Activated CD8-positive, alpha-beta T cell treated with anti-CD3 and anti-CD28 coated beads, Interleukin-2, amount 10 ng/mL, durations not matched to agents 7 days and 5 days (primary cell): ENCODE measurements around the gene WASF2. TPM values are rescaled to one million over a fixed set of nuclear protein-coding genes. Genes with fewer than 3 reads are reported as not detected.
"Not testable (repeated sequence)": the region's sequence is repeated elsewhere in the genome, so short reads cannot be mapped to it uniquely, and the experiment has no call there.

Experiments used
- ATAC-seq: fragments of 150-1000 bp; cut with Tn5 transposase; one replicate; pipeline ENCODE4 v1.10.0; 2021; ENCODE audit warnings: moderate library complexity
- CTCF ChIA-PET: fragments of 350-600 bp; sonication (Branson Sonifier 250); formaldehyde crosslinking; loops from one replicate; lab custom pipeline; 2021; ENCODE audit warnings: antibody characterized with exemption; lab: Charles Lee
- POLR2A ChIA-PET: fragments of 350-600 bp; sonication (Branson Sonifier 250); formaldehyde crosslinking; loops from one replicate; lab custom pipeline; 2021; ENCODE audit warnings: antibody characterized with exemption; lab: Charles Lee
- DNase-seq: peaks from one replicate; pipeline ENCODE4 v3.0.0-alpha.2; 2020
- H3K27ac Mint-ChIP-seq: one replicate; pipeline ENCODE4 v1.8.0; 2021; ENCODE audit warnings: mild to moderate bottlenecking, mixed read lengths
- H3K27me3 Mint-ChIP-seq: one replicate; pipeline ENCODE4 v1.8.0; 2021; ENCODE audit warnings: low read depth, mixed read lengths
- H3K36me3 Mint-ChIP-seq: one replicate; pipeline ENCODE4 v1.8.0; 2021; ENCODE audit warnings: low read depth, mixed read lengths
- H3K4me1 Mint-ChIP-seq: one replicate; pipeline ENCODE4 v1.8.0; 2021; ENCODE audit warnings: low read depth, mixed read lengths
- H3K4me3 Mint-ChIP-seq: one replicate; pipeline ENCODE4 v1.8.0; 2021; ENCODE audit warnings: mild to moderate bottlenecking, mixed read lengths
- H3K9me3 Mint-ChIP-seq: one replicate; pipeline ENCODE4 v1.8.0; 2022; ENCODE audit warnings: mixed read lengths; ENCODE audit not compliant: insufficient read depth
- total RNA-seq, 2 experiments: library from RNA; stranded (reverse); gene quantifications; one replicate each; pipeline ENCODE4 v1.2.3, GENCODE V29; 2021

The WASF2 gene
- total RNA-seq, 2 experiments from 2014 or later: 120 to 127 TPM

DNA sequence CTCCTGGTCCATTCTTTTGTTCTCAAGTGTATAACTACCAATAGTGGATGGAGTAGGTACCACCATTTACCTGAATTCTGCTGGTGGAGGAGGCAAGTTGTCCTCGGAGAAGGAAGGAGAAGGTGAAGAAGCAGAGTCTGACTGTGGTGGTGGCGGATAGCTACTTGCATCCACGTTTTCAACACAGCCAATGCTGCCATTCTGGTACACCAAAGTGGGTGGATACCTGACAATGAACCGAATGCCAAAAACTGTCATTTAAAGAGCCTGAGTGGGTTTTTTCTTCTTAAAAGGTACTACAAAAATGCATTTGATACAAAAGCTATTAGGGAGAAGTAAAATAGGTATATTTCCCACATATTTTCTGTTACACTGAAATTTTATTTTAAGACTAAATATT is 77.5 kb downstream of the WASF2 start:
- ATAC-seq: no peak
- DNase-seq: no peak
- no peak overlapping the region for H3K4me3 Mint-ChIP-seq
- no peaks in the 10 kb centered on the region for H3K27me3 Mint-ChIP-seq
- POLR2A ChIA-PET: no interaction called here
- H3K4me1 Mint-ChIP-seq: peaks cover 10% of the 10 kb centered on the region
- H3K27ac Mint-ChIP-seq: no peak overlapping the region
- peaks cover 71% of the 10 kb centered on the region for H3K36me3 Mint-ChIP-seq
- H3K9me3 Mint-ChIP-seq: no peaks in the 10 kb centered on the region
- CTCF ChIA-PET: interaction anchor here (1.3 to 5.2 kb wide), 3 partner anchors 27 to 194 kb away, joined by 3 to 61 read pairs (median 3); no protein-coding TSS in a partner anchor

DNA sequence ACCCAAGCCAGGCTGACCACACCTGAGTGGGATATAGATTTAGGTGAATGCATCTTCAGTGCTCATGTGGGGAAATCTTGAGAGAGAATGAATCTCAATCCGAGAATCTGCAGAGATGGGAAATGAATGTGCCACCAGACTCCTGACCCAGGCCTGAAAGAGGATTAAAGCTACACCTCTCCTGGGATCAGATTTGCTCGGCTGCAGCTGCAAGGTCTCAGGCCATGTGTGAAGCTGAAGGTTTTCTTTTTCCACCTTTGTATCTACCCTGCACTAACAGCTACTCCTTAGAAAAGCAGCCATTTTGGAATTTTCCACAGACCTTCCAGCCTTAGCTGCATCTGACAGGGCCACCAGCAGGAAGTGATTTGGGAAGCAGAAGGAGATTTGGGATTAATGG is 79.3 kb downstream of the WASF2 start:
- ChIA-PET CTCF (interaction anchor here (0.8 to 1.9 kb wide), 9 partner anchors 15 to 252 kb away, joined by 3 to 9 read pairs (median 4); partner anchors contain the start of gene WASF2), POLR2A (no interaction called here)
- peaks cover 6% of the 10 kb centered on the region for H3K4me1 Mint-ChIP-seq
- H3K27ac Mint-ChIP-seq: peak overlapping the region; percentile 5
- DNase-seq (no peak), ATAC-seq (no peak)
- no peak overlapping the region for H3K4me3 Mint-ChIP-seq
- peaks cover 66% of the 10 kb centered on the region for H3K36me3 Mint-ChIP-seq
- no peaks in the 10 kb centered on the region for H3K9me3 Mint-ChIP-seq
- no peaks in the 10 kb centered on the region for H3K27me3 Mint-ChIP-seq

DNA sequence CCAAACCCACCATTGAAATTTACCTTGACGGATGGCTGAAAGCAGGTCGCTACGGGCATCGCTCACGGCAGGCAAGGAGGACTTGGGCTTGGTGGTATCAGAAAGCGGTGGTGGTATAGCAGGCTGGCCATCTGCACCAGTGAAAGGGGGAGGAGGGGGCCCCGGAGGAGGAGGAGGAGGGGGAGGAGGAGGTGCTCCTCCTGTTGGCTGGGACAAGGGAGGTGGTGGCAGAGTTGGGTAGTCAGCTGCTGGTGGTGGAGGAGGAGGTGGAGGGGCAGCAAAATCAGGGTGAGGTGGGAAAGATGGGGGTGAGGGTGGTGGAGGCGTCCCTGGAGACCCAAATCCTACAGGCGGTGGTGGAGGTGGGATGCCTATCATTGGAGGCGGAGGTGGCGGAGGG is 80.3 kb downstream of the WASF2 start:
- H3K9me3 Mint-ChIP-seq: no peaks in the 10 kb centered on the region
- H3K4me3 Mint-ChIP-seq: no peak overlapping the region
- H3K36me3 Mint-ChIP-seq: peaks cover 57% of the 10 kb centered on the region
- POLR2A ChIA-PET: no interaction called here
- ATAC-seq: no peak
- CTCF ChIA-PET: interaction anchor here (1.0 to 1.9 kb wide), 5 partner anchors 14 to 260 kb away, joined by 3 to 5 read pairs (median 3); partner anchors contain the start of gene WASF2
- H3K4me1 Mint-ChIP-seq: peaks cover 6% of the 10 kb centered on the region
- no peaks in the 10 kb centered on the region for H3K27me3 Mint-ChIP-seq
- no peak overlapping the region for H3K27ac Mint-ChIP-seq
- no peak for DNase-seq

DNA sequence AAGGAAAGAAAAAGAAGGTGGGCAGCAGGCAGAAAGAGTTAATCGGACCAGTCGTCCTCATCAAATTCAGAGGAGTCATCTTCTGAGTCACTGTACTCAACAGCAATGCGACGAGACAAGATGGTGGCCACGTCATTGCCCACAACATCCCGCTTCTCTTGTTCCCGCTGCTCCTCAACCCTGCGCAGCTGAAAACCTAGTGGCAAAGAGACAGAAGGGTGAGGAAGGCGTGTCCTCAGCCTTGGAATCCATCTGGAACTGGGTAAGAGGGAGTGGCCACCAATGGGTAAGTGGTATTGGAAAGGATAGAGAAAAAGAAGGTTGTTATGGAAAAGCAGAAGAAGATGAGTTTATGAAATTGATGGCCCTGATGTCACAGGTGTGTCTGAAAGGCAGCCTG is 81.8 kb downstream of the WASF2 start:
- POLR2A ChIA-PET: no interaction called here
- Mint-ChIP-seq H3K4me1 (peaks cover 18% of the 10 kb centered on the region), H3K9me3 (no peaks in the 10 kb centered on the region), H3K27me3 (no peaks in the 10 kb centered on the region), H3K27ac (no peak overlapping the region), H3K36me3 (peaks cover 49% of the 10 kb centered on the region), H3K4me3 (no peak overlapping the region)
- CTCF ChIA-PET: no interaction called here
- DNase-seq (no peak), ATAC-seq (no peak)

DNA sequence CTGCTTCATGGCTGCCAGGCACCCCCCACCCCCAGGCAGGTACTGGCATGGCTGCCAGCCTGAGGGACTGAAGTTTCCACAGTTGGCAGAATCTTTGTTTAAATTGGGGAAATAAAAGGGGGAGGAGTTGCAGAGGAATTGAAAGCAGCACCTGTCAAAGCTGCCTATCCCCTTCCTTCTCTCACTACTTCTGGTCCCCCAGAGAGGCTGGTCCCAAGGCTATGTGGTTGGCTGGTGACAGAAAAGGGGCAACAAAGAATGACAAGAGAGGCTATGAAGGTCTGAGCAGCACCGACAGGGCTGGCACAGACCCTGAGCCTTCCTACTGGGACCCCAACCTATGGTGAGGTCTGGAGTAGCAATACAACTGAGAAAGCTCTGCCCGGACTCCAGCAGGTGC is 83.2 kb downstream of the WASF2 start:
- H3K4me3 Mint-ChIP-seq, ATAC-seq, CTCF ChIA-PET, H3K27ac Mint-ChIP-seq, H3K9me3 Mint-ChIP-seq, DNase-seq, POLR2A ChIA-PET, H3K27me3 Mint-ChIP-seq: not testable (repeated sequence)
- H3K4me1 Mint-ChIP-seq: peaks cover 28% of the 10 kb centered on the region
- H3K36me3 Mint-ChIP-seq: peaks cover 40% of the 10 kb centered on the region

DNA sequence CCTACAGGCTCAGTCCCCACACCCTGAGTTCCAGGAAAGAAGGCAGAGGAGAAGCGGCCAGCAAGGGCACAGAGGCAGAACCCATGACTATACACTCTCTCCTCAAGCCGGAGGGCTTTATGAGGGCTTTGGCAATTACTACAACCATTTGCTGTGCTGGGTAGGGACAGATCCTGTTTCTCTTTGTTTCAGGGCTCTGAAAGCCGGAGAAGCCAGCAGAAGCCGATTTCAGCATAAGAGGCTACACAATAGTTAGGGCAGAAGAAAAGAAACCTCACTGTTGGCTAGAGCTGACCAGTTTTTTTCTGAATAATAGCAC is 83.6 kb downstream of the WASF2 start:
- no peaks in the 10 kb centered on the region for H3K9me3 Mint-ChIP-seq
- no peak overlapping the region for H3K4me3 Mint-ChIP-seq
- H3K36me3 Mint-ChIP-seq: peaks cover 40% of the 10 kb centered on the region
- no peak overlapping the region for H3K27ac Mint-ChIP-seq
- ChIA-PET CTCF (interaction anchor here (1.1 kb wide), 1 partner anchor 150 kb away, joined by 4 read pairs; no protein-coding TSS in a partner anchor), POLR2A (no interaction called here)
- no peak for ATAC-seq
- peaks cover 28% of the 10 kb centered on the region for H3K4me1 Mint-ChIP-seq
- DNase-seq: no peak
- H3K27me3 Mint-ChIP-seq: no peaks in the 10 kb centered on the region

DNA sequence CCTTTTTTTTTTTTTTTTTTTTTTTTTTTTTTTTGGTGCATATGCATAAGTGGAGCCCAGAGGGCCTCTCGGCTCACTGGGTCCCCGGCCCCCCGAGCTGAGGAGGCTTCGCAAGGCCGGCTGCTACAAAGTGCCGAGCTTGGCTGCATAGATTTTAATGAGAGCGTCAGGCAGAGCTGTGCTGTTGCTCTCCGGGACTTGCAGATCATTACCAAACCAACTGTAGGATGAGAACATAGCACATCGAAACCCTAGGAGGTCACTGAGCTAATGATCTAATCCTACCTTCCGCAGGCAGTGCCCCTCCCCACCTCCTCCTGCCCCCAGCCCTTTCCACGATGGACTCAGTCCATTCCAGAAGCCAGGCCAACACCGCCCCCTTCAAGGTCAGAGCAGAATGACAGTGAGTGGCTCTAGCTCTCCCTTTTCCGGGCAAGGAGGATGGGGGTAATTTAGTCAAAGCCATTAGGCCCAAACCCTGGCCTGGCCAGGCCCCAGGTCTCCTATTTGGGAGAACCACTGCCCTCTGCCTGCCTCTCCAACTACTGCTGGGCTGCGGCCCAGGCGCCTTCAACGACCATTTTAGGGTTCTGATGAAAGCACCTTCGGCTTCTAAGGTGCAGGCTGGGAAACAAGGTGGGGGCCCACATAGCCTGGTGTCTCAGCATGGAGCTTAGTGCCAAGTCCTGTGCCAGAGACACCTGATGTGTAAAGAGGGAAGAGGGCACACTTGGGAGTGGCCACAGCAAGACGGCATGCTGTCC is 84.2 kb downstream of the WASF2 start:
- POLR2A ChIA-PET, H3K4me3 Mint-ChIP-seq, DNase-seq, H3K9me3 Mint-ChIP-seq, H3K27me3 Mint-ChIP-seq, ATAC-seq, H3K27ac Mint-ChIP-seq: not testable (repeated sequence)
- peaks cover 23% of the 10 kb centered on the region for H3K4me1 Mint-ChIP-seq
- H3K36me3 Mint-ChIP-seq: peaks cover 34% of the 10 kb centered on the region
- CTCF ChIA-PET: interaction anchor here (1.1 to 5.0 kb wide), 2 partner anchors 11 to 151 kb away, joined by 4 to 32 read pairs; no protein-coding TSS in a partner anchor

DNA sequence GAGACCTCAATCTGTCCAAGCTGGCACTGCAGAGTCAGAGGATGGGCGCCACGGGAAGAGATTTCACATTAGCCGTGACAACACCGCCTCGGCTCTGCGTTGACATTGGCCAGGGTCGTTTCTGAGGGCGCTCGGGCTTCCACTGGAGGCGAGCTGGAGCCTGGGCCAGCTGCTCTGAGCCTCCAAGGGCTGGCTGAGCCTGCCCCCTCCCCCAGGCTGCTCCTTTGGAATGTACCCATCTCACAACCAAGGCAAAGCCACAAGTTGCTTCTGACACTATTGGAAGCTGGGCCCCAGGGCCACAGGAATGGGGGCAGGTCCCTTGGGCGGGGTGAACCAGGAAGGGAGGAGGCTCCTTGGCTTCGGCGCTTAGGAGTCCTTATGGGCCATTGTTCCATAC is 84.9 kb downstream of the WASF2 start:
- Mint-ChIP-seq H3K27me3 (no peaks in the 10 kb centered on the region), H3K9me3 (no peaks in the 10 kb centered on the region), H3K4me1 (peaks cover 23% of the 10 kb centered on the region), H3K4me3 (no peak overlapping the region), H3K27ac (no peak overlapping the region), H3K36me3 (peaks cover 29% of the 10 kb centered on the region)
- ChIA-PET POLR2A (no interaction called here), CTCF (interaction anchor here (1.1 to 5.0 kb wide), 2 partner anchors 12 to 152 kb away, joined by 4 to 32 read pairs; no protein-coding TSS in a partner anchor)
- ATAC-seq (no peak), DNase-seq (no peak)

DNA sequence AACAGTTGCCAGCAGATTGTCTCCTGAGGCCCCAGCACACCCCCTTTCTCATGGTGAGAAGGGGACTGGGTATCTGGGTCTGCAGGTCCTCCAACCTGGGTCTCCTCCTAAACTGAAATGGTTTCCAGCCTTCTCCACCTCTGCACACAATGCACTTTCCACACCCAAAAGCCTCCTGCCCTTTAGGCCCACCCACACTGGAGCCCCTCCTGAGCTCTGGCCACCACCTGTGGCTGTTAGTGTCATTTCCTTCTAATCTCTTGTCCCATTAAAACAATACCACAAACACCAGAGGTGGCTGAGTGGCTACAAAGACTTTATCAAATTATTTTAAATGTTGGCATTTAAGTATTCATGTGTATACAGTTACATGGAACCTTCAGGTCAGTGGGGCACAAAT is 86.0 kb downstream of the WASF2 start:
- POLR2A ChIA-PET: interaction anchor here (0.6 to 1.9 kb wide), 3 partner anchors 61 to 121 kb away, joined by 3 to 4 read pairs (median 3); no protein-coding TSS in a partner anchor
- Mint-ChIP-seq H3K4me1 (peaks cover 23% of the 10 kb centered on the region), H3K27ac (peak overlapping the region; percentile 84), H3K4me3 (no peak overlapping the region), H3K9me3 (no peaks in the 10 kb centered on the region), H3K27me3 (no peaks in the 10 kb centered on the region), H3K36me3 (peaks cover 22% of the 10 kb centered on the region)
- ATAC-seq (no peak), DNase-seq (no peak)
- CTCF ChIA-PET: interaction anchor here (0.8 to 5.0 kb wide), 17 partner anchors 9 to 259 kb away, joined by 3 to 44 read pairs (median 5); partner anchors contain the start of gene AHDC1

DNA sequence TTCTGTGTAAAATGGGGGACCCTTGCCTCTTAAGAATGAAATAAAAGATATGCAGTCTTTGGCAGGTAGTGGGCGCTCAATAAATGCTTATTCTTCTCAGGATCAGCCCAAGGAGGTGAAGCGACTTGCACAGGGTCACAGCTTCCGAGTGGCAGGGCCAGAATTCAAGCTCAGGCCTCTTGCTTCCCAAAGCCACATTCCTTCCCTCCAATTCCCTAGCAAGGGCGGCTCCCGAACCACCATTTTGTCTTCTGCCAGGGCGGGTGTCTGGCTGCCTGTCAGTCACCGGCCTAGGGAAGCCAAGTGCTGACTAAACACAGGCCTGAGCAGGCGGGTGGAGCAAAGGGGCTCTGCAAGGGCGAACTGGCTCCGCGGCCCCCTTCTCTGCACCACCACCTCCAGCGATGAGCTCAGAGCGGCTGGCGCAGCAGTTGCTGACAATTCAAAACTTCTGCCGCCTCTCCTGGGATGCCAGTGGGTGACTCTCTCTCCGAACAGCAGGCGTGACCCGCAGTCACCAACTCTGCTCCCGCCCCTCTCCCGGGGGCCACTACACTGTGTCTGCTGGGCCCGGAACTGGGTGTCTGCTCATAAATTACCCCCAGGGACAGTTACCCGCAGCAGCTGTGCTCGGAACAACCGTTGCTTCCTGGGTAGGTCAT is 86.8 kb downstream of the WASF2 start:
- H3K36me3 Mint-ChIP-seq: peaks cover 21% of the 10 kb centered on the region
- H3K4me3 Mint-ChIP-seq: no peak overlapping the region
- POLR2A ChIA-PET: interaction anchor here (0.7 to 1.9 kb wide), 5 partner anchors 60 to 873 kb away, joined by 3 to 4 read pairs (median 3); no protein-coding TSS in a partner anchor
- CTCF ChIA-PET: interaction anchor here (0.8 to 5.0 kb wide), 26 partner anchors 9 to 260 kb away, joined by 3 to 44 read pairs (median 5); partner anchors contain the start of genes AHDC1 and WASF2
- H3K4me1 Mint-ChIP-seq: peaks cover 23% of the 10 kb centered on the region
- H3K9me3 Mint-ChIP-seq: no peaks in the 10 kb centered on the region
- ATAC-seq: peak; percentile 61
- DNase-seq: peak; percentile 46
- no peaks in the 10 kb centered on the region for H3K27me3 Mint-ChIP-seq
- peak overlapping the region; percentile 84 for H3K27ac Mint-ChIP-seq

DNA sequence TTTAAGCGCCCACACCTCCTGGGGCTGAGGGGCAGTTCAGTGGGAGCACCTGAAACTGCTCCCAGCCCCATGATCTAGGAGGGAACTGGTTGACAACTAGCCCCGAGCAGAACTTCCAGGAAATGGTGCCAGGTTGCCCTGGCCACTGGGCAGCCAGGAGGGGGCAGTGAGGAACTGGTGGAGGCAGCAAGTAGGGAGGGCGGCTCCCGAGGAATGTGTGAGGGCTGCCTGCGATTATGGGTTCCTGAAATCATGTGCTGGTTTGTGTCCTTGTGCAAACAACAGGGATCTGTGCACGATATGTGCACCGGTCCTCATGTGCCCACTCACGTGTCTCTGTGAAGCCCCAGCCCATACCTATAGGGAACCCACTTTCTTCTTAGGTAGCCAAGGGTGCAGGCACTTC is 87.6 kb downstream of the WASF2 start:
- ChIA-PET CTCF (interaction anchor here (0.8 to 5.0 kb wide), 20 partner anchors 12 to 260 kb away, joined by 3 to 44 read pairs (median 5); partner anchors contain the start of gene WASF2), POLR2A (interaction anchor here (1.0 to 1.9 kb wide), 3 partner anchors 122 to 260 kb away, joined by 3 to 4 read pairs (median 4); no protein-coding TSS in a partner anchor)
- H3K27ac Mint-ChIP-seq: no peak overlapping the region
- H3K9me3 Mint-ChIP-seq: no peaks in the 10 kb centered on the region
- peaks cover 13% of the 10 kb centered on the region for H3K36me3 Mint-ChIP-seq
- no peak for ATAC-seq
- H3K4me1 Mint-ChIP-seq: peaks cover 23% of the 10 kb centered on the region
- H3K4me3 Mint-ChIP-seq: no peak overlapping the region
- H3K27me3 Mint-ChIP-seq: no peaks in the 10 kb centered on the region
- no peak for DNase-seq
